Caco-2 (cell line): ENCODE results near the gene IGFBP7. TPM values are rescaled to one million over a fixed set of nuclear protein-coding genes. Genes with fewer than 3 reads are reported as not detected.

ENCODE experiments used
- BruUV-seq: library from RNA; stranded (reverse); fragments of 400-500 nt; replicated peaks from 2 replicates; lab custom pipeline; 2021; lab: Mats Ljungman, UMichigan
- CTCF ChIA-PET: fragments of 300-600 bp; sonication (Branson Sonifier 250); formaldehyde crosslinking; loops from one replicate; lab custom pipeline; 2022; ENCODE audit warnings: antibody characterized with exemption; lab: Charles Lee
- POLR2A ChIA-PET: fragments of 300-600 bp; sonication (Branson Sonifier 250); formaldehyde crosslinking; loops from one replicate; lab custom pipeline; 2022; ENCODE audit warnings: antibody characterized with exemption; lab: Charles Lee
- DNase-seq, 2 experiments: peaks; one replicate each; pipeline versions ENCODE4 v3.0.0 to v3.0.0-alpha.2; 2020 to 2022
- H3K27me3 ChIP-seq: replicated peaks from 2 replicates; pipeline ENCODE4 v1.6.0; 2011; ENCODE audit warnings: low read length; ENCODE audit not compliant: control insufficient read depth, insufficient read depth
- H3K36me3 ChIP-seq: 2 replicates; pipeline ENCODE4 v1.5.1; 2011; ENCODE audit warnings: low read length; ENCODE audit not compliant: control insufficient read depth, insufficient read depth
- H3K4me1 ChIP-seq: fragments of 250-450 bp; sonication (Bioruptor Pico); 2 replicates; pipeline ENCODE4 v1.5.1; 2020; ENCODE audit warnings: mild to moderate bottlenecking
- H3K4me3 ChIP-seq: 2 replicates; pipeline ENCODE4 v1.5.1; 2011; ENCODE audit warnings: low read depth, mild to moderate bottlenecking, control low read depth, low read length
- H3K9me3 ChIP-seq: fragments of 250-450 bp; sonication (Bioruptor Pico); 2 replicates; pipeline ENCODE4 v1.5.1; 2020; ENCODE audit warnings: mild to moderate bottlenecking, moderate library complexity
- H3K27ac Mint-ChIP-seq: one replicate; pipeline ENCODE4 v1.8.0; 2022; ENCODE audit warnings: mixed read lengths; ENCODE audit not compliant: unreplicated experiment
- H3K27me3 Mint-ChIP-seq: one replicate; pipeline ENCODE4 v1.8.0; 2022; ENCODE audit warnings: mixed read lengths; ENCODE audit not compliant: insufficient read depth, unreplicated experiment
- H3K36me3 Mint-ChIP-seq: one replicate; pipeline ENCODE4 v1.8.0; 2022; ENCODE audit warnings: mild to moderate bottlenecking, mixed read lengths; ENCODE audit not compliant: insufficient read depth, unreplicated experiment
- H3K4me1 Mint-ChIP-seq: one replicate; pipeline ENCODE4 v1.8.0; 2022; ENCODE audit warnings: low read depth, mixed read lengths; ENCODE audit not compliant: unreplicated experiment
- H3K4me3 Mint-ChIP-seq: one replicate; pipeline ENCODE4 v1.8.0; 2022; ENCODE audit warnings: mild to moderate bottlenecking, moderate library complexity, mixed read lengths; ENCODE audit not compliant: unreplicated experiment
- H3K9me3 Mint-ChIP-seq: one replicate; pipeline ENCODE4 v1.8.0; 2022; ENCODE audit warnings: mixed read lengths; ENCODE audit not compliant: unreplicated experiment
- intact Hi-C: fragments of 100-400 bp; cut with micrococcal nuclease; formaldehyde crosslinking; loops from one replicate; pipeline ENCODE4 v1.10.0; 2022; ENCODE audit not compliant: unreplicated experiment
- total RNA-seq: library from RNA; stranded (reverse); gene quantifications from 2 replicates; pipeline ENCODE4 v1.2.3, GENCODE V29; 2022
- TF ChIP-seq, protein P1 (sequence below), 2 experiments: fragments of 200-600 bp in 1 of 2; IDR thresholded peaks; 1 replicate in 1 of 2; 2 replicates in 1 of 2; pipeline versions ENCODE4 v1.5.1 to v1.8.0; 2011 to 2022; ENCODE audit warnings: antibody characterized with exemption in 1 of 2, control low read depth in 1 of 2, inconsistent platforms in 1 of 2, low read depth in 1 of 2, low read length in 1 of 2, mild to moderate bottlenecking in 1 of 2, moderate library complexity in 1 of 2; ENCODE audit not compliant: insufficient read depth in 1 of 2, severe bottlenecking in 1 of 2, unreplicated experiment in 1 of 2

Gene IGFBP7
- total RNA-seq, 1 experiment from 2014 or later: 40.4 TPM

DNA sequence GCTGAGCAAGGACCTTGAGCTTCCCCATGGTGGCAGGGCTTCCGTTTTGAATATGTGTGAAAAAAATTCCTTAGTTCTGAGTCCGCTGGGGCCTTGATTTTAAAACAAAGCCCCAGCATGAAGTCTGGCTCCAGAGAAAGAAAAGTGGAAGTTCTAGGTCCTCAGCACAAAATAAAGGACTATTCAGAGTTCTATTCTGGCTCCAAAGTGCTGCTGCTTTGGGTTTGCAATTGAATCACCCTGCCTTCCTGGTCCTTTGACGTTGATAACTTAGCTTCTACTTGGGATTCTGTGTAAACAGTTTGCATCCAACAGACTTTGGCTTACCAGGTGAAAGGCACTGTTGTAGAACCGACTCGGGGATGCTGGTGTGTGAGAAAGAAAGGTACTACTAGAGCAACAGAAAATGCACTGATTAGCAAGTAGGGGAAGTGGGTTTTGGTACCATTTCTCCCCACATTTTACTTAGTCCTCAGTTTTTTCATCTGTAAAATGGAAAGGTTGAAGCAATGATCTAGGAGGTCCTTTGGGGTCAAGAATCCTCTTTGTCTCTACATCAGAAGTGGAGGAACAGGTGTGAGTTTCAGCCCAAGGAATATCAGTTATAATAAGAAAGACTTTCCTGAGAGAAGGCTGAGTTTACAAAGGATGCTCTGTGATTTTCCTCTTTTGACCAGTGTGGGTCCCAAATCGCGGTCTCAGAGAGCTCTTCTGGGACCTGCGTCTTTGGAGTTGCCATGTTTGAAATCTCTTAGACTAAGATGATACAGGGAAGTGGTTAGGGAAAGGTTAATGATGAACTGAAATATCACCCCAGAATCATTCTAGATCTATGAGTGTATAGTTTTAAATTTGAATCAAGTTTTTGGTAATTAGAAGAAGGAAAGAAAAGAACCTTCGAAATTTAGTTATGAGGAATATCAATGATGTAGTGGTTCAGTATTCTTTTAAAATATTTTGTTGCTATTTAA, 28.2 kb downstream of the IGFBP7 start:
- Histone ChIP-seq H3K9me3 (peaks cover 10% of the 10 kb centered on the region), H3K4me1 (peaks cover 48% of the 10 kb centered on the region), H3K27me3 (no peaks in the 10 kb centered on the region), H3K36me3 (no peaks in the 10 kb centered on the region), H3K4me3 (no peak overlapping the region)
- BruUV-seq: no TSS peak
- Mint-ChIP-seq H3K4me3 (peak overlapping the region; percentile 20), H3K4me1 (peaks cover 28% of the 10 kb centered on the region), H3K27ac (peak overlapping the region; percentile 47), H3K9me3 (peaks cover 15% of the 10 kb centered on the region), H3K36me3 (no peaks in the 10 kb centered on the region), H3K27me3 (no peaks in the 10 kb centered on the region)
- CTCF ChIA-PET: interaction anchor here (0.6 kb wide), 1 partner anchor 42 kb away, joined by 3 read pairs; no protein-coding TSS in a partner anchor
- POLR2A ChIA-PET: interaction anchor here (1.3 kb wide), 1 partner anchor 103 kb away, joined by 4 read pairs; the partner anchor contains the start of gene POLR2B
- intact Hi-C loops: loop anchor here (1.0 kb wide), 1 partner anchor 28 kb away; the partner anchor contains the start of gene IGFBP7
- DNase-seq: no peak
- TF ChIP-seq, protein P1, sequence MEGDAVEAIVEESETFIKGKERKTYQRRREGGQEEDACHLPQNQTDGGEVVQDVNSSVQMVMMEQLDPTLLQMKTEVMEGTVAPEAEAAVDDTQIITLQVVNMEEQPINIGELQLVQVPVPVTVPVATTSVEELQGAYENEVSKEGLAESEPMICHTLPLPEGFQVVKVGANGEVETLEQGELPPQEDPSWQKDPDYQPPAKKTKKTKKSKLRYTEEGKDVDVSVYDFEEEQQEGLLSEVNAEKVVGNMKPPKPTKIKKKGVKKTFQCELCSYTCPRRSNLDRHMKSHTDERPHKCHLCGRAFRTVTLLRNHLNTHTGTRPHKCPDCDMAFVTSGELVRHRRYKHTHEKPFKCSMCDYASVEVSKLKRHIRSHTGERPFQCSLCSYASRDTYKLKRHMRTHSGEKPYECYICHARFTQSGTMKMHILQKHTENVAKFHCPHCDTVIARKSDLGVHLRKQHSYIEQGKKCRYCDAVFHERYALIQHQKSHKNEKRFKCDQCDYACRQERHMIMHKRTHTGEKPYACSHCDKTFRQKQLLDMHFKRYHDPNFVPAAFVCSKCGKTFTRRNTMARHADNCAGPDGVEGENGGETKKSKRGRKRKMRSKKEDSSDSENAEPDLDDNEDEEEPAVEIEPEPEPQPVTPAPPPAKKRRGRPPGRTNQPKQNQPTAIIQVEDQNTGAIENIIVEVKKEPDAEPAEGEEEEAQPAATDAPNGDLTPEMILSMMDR (IDR thresholded peaks at IDR 0.05; ENCODE audit: insufficient read depth in 1 of 2, low read depth in 1 of 2, low read length in 1 of 2, severe bottlenecking in 1 of 2, unreplicated experiment in 1 of 2): no peak

DNA sequence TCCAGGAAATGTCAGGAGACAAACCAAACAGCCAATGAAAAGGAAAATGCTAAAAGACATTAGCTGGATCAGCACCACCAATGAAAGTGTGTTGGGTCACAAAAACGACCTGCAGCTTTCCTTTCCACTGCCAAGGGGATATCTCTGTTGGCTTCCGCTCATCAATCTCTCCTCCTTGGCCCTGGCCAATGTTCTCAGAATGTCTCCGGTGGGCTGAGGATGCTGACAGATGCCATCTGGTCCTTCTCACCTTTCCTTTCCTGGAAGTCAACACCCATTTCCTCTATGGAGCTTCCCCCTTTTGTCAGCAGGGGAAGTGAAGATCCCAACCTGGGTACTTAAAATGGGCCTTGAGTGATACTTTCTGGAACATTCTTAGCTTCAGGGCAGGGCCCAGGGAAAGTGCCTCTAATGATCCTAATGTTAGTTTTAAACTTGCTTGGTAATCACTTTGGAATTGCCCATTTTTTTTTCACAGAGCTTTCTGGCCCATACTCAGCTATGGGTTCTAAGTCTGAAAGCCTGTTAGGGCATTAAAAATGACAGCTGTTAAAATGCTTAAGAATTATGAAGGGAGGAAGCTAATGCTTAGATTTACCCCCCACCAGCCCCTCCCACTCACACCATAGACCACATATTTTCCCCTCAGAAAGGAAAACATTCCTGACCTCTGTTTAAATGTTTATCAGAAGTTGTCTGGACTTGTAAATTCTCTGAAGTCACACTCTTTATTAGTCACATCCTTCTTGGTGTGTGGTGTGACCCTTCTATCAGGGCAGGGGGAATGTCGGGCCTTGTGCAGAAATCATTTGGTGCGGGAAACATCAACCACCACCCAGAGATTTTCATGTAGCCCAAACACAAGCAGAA, 29.2 kb downstream of the IGFBP7 start:
- Histone ChIP-seq H3K4me1 (peaks cover 54% of the 10 kb centered on the region), H3K4me3 (no peak overlapping the region), H3K9me3 (peaks cover 10% of the 10 kb centered on the region), H3K27me3 (no peaks in the 10 kb centered on the region), H3K36me3 (no peaks in the 10 kb centered on the region)
- no TSS peak for BruUV-seq
- H3K36me3 Mint-ChIP-seq: no peaks in the 10 kb centered on the region
- peaks cover 28% of the 10 kb centered on the region for H3K4me1 Mint-ChIP-seq
- peaks cover 13% of the 10 kb centered on the region for H3K9me3 Mint-ChIP-seq
- peak; percentile 39 to 54 for DNase-seq
- POLR2A ChIA-PET: interaction anchor here (1.3 kb wide), 1 partner anchor 102 kb away, joined by 4 read pairs; the partner anchor contains the start of gene POLR2B
- no peaks in the 10 kb centered on the region for H3K27me3 Mint-ChIP-seq
- CTCF ChIA-PET: interaction anchor here (0.6 to 0.9 kb wide), 2 partner anchors 41 to 43 kb away, joined by 3 read pairs; no protein-coding TSS in a partner anchor
- peak overlapping the region; percentile 20 for H3K4me3 Mint-ChIP-seq
- peak overlapping the region; percentile 47 for H3K27ac Mint-ChIP-seq
- TF ChIP-seq, protein P1 (IDR thresholded peaks at IDR 0.05; ENCODE audit: insufficient read depth in 1 of 2, low read depth in 1 of 2, low read length in 1 of 2, severe bottlenecking in 1 of 2, unreplicated experiment in 1 of 2): no peak
- intact Hi-C loops: loop anchor here (1.0 kb wide), 1 partner anchor 29 kb away; the partner anchor contains the start of gene IGFBP7
